ENCODE results near the gene TMEM132D. TPM values are rescaled to one million over a fixed set of nuclear protein-coding genes. Genes with fewer than 3 reads are reported as not detected.

The TMEM132D gene
- total and polyA plus RNA-seq, 2 donors from 2014 or later = 0.13 TPM; not detected in 1

DNA sequence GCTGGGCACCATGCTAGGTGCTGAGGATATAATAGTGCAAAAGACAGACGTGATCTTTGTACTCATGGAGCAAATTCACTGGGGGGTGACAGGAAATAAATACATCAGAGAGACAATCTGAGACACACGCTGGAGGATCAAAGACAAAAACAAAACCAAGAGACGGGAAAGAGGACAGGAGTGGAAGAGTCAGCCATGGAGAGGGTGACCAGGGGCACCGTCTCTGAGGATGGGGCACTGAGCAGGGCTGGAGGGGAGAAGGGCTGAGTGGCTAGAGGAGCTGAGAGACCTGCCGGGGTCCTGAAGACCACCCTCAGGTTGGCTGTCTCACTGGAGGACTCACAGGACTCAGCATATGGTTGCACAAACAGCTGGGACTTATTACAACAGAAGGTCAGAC lies 81.9 kb downstream of the TMEM132D start:
- FAIRE-seq = no peak
- peaks cover 0 to 2% (median 0%) of the 10 kb centered on the region in 3 donors for H3K4me1 ChIP-seq (ENCODE audit: control insufficient read depth in 2 of 3, insufficient read depth in 2 of 3, low read depth in 1 of 3, low read length in 3 of 3)

DNA sequence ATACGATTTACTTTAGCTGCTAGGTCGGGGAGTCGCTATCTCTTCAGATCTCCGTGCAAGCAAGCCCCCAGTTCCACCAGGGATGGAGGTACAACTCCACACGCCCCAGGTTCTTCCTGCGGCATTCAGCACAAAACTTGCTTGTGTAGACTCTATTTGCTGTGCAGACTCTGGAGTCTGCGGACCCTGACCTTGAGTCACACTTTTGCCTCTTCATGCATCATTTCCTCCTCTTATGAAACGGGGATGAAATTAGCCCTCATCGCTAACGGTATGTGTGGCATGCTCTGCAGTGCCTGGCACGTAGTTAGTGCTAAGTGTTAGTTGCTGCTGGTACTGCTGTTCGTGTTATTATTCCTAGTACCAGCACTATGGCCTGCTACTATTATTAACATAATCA lies 84.4 kb downstream of the TMEM132D start:
- peak in 2 of 5 donors; percentile 36 to 58 for DNase-seq
- H3K4me3 ChIP-seq (ENCODE audit: low read length in 3 of 3) = no peak overlapping the region

More for the DNA sequence above, 81.9 kb downstream of the TMEM132D start:
- Histone ChIP-seq H3K36me3 (ENCODE audit: control insufficient read depth in 2 of 3, insufficient read depth in 3 of 3, low read length in 3 of 3) (no peaks in the 10 kb centered on the region), H3K27ac (ENCODE audit: low read depth in 2 of 2, low read length in 2 of 2) (no peak overlapping the region), H3K27me3 (ENCODE audit: control insufficient read depth, insufficient read depth, low read length) (no peaks in the 10 kb centered on the region), H3K9ac (ENCODE audit: low read length in 3 of 3) (no peak overlapping the region), H3K9me3 (ENCODE audit: control insufficient read depth in 2 of 3, insufficient read depth in 1 of 3, low read length in 3 of 3) (no peaks in the 10 kb centered on the region), H3K4me3 (ENCODE audit: low read length in 3 of 3) (no peak overlapping the region)
- no peak for DNase-seq
- intact Hi-C loops (cut with DNase I) = no loop called here
- TF ChIP-seq, protein P1, sequence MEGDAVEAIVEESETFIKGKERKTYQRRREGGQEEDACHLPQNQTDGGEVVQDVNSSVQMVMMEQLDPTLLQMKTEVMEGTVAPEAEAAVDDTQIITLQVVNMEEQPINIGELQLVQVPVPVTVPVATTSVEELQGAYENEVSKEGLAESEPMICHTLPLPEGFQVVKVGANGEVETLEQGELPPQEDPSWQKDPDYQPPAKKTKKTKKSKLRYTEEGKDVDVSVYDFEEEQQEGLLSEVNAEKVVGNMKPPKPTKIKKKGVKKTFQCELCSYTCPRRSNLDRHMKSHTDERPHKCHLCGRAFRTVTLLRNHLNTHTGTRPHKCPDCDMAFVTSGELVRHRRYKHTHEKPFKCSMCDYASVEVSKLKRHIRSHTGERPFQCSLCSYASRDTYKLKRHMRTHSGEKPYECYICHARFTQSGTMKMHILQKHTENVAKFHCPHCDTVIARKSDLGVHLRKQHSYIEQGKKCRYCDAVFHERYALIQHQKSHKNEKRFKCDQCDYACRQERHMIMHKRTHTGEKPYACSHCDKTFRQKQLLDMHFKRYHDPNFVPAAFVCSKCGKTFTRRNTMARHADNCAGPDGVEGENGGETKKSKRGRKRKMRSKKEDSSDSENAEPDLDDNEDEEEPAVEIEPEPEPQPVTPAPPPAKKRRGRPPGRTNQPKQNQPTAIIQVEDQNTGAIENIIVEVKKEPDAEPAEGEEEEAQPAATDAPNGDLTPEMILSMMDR (IDR thresholded peaks at IDR 0.05; ENCODE audit: borderline replicate concordance, extremely low read depth, insufficient read depth) = no peak

DNA sequence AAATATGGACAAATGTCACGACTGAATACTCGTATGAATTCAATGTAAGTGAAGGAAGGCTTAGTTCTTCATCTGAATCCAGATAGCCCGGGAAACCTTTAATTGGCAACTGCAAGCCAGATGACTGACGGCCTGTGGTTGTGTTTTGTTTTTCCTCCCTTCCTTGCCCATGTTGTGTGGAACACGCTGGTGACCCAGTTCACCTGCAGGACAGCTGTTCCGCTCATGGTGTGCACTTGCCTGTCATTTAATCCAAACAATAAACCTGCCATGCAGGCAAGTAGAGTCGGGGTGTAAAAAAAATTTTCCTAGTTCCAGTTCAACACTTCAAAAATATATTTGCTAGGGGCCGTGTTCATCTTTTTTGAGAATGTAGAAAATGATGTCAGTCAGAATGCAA lies 88.0 kb downstream of the TMEM132D start:
- Histone ChIP-seq H3K27me3 (ENCODE audit: control insufficient read depth, insufficient read depth, low read length) (no peaks in the 10 kb centered on the region), H3K4me3 (ENCODE audit: low read length in 3 of 3) (no peak overlapping the region), H3K9ac (ENCODE audit: low read length in 3 of 3) (no peak overlapping the region), H3K4me1 (ENCODE audit: control insufficient read depth in 2 of 3, insufficient read depth in 2 of 3, low read depth in 1 of 3, low read length in 3 of 3) (peaks cover 0 to 2% (median 0%) of the 10 kb centered on the region in 3 donors), H3K27ac (ENCODE audit: low read depth in 2 of 2, low read length in 2 of 2) (no peak overlapping the region), H3K9me3 (ENCODE audit: control insufficient read depth in 2 of 3, insufficient read depth in 1 of 3, low read length in 3 of 3) (no peaks in the 10 kb centered on the region), H3K36me3 (ENCODE audit: control insufficient read depth in 2 of 3, insufficient read depth in 3 of 3, low read length in 3 of 3) (no peaks in the 10 kb centered on the region)
- FAIRE-seq (no peak), DNase-seq (peak in 3 of 5 donors; percentile 43 to 61 (median 55))
- TF ChIP-seq, protein P1 (IDR thresholded peaks at IDR 0.05; ENCODE audit: borderline replicate concordance, extremely low read depth, insufficient read depth) = no peak
- intact Hi-C loops (cut with DNase I) = no loop called here

More for the DNA sequence above, 84.4 kb downstream of the TMEM132D start:
- TF ChIP-seq, protein P1 (IDR thresholded peaks at IDR 0.05; ENCODE audit: borderline replicate concordance, extremely low read depth, insufficient read depth) = no peak
- H3K36me3 ChIP-seq (ENCODE audit: control insufficient read depth in 2 of 3, insufficient read depth in 3 of 3, low read length in 3 of 3) = no peaks in the 10 kb centered on the region
- peaks cover 0 to 2% (median 0%) of the 10 kb centered on the region in 3 donors for H3K4me1 ChIP-seq (ENCODE audit: control insufficient read depth in 2 of 3, insufficient read depth in 2 of 3, low read depth in 1 of 3, low read length in 3 of 3)
- no peaks in the 10 kb centered on the region for H3K27me3 ChIP-seq (ENCODE audit: control insufficient read depth, insufficient read depth, low read length)
- FAIRE-seq = no peak
- intact Hi-C loops (cut with DNase I) = no loop called here
- no peak overlapping the region for H3K27ac ChIP-seq (ENCODE audit: low read depth in 2 of 2, low read length in 2 of 2)
- no peaks in the 10 kb centered on the region for H3K9me3 ChIP-seq (ENCODE audit: control insufficient read depth in 2 of 3, insufficient read depth in 1 of 3, low read length in 3 of 3)
- no peak overlapping the region for H3K9ac ChIP-seq (ENCODE audit: low read length in 3 of 3)

DNA sequence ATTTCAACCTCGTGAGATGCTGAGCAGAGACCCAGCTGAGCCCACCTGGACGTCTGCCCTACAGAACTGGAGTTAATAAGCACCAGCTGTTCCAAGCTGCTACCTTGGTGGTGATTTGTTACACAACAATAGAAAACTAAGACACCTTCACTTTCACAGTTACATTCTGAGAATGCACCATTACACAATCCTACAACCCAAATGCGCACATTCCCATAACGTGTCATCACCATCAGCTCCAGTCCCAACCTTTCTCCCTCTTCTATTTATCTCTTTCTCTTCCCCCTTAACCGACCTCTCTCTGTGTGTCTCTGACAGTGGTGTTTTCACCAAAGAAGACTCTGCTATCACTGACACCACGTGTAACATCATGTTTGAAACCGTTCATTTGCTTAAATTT lies 91.9 kb downstream of the TMEM132D start:
- no peaks in the 10 kb centered on the region for H3K36me3 ChIP-seq (ENCODE audit: control insufficient read depth in 2 of 3, insufficient read depth in 3 of 3, low read length in 3 of 3)
- H3K9ac ChIP-seq (ENCODE audit: low read length in 3 of 3) = no peak overlapping the region
- H3K27me3 ChIP-seq (ENCODE audit: control insufficient read depth, insufficient read depth, low read length) = no peaks in the 10 kb centered on the region
- TF ChIP-seq, protein P1 (IDR thresholded peaks at IDR 0.05; ENCODE audit: borderline replicate concordance, extremely low read depth, insufficient read depth) = no peak
- H3K9me3 ChIP-seq (ENCODE audit: control insufficient read depth in 2 of 3, insufficient read depth in 1 of 3, low read length in 3 of 3) = no peaks in the 10 kb centered on the region
- no peak overlapping the region for H3K4me3 ChIP-seq (ENCODE audit: low read length in 3 of 3)
- DNase-seq = no peak
- no peak overlapping the region for H3K27ac ChIP-seq (ENCODE audit: low read depth in 2 of 2, low read length in 2 of 2)
- intact Hi-C loops (cut with DNase I) = no loop called here
- H3K4me1 ChIP-seq (ENCODE audit: control insufficient read depth in 2 of 3, insufficient read depth in 2 of 3, low read depth in 1 of 3, low read length in 3 of 3) = no peaks in the 10 kb centered on the region
- FAIRE-seq = no peak

Measured in kidney (tissue), 14 donors.